Neuronal stem cell (in vitro differentiated cells): Measurements from ENCODE around the gene LIMA1.

Experiments used
- DNase-seq: peaks from one replicate; pipeline ENCODE4 v3.0.0-alpha.2; 2013; ENCODE audit warnings: low spot score
- H2AFZ ChIP-seq: one replicate; pipeline ENCODE4 v1.6.1; 2013; ENCODE audit warnings: mild to moderate bottlenecking, low read length, inconsistent platforms
- H2AK5ac ChIP-seq: 2 replicates; pipeline ENCODE4 v1.6.1; 2013; ENCODE audit warnings: low read depth, mild to moderate bottlenecking, inconsistent platforms, low read length, moderate library complexity, mixed read lengths
- H2BK120ac ChIP-seq: 2 replicates; pipeline ENCODE4 v1.6.1; 2013; ENCODE audit warnings: low read depth, mild to moderate bottlenecking, inconsistent platforms, low read length, moderate library complexity, mixed read lengths
- H2BK12ac ChIP-seq: one replicate; pipeline ENCODE4 v1.6.1; 2013; ENCODE audit warnings: low read length, inconsistent platforms
- H2BK15ac ChIP-seq: 2 replicates; pipeline ENCODE4 v1.6.1; 2013; ENCODE audit warnings: mild to moderate bottlenecking, low read length, inconsistent platforms, mixed read lengths
- H2BK5ac ChIP-seq: one replicate; pipeline ENCODE4 v1.6.1; 2013; ENCODE audit warnings: inconsistent platforms, mild to moderate bottlenecking, low read length, moderate library complexity
- H3K14ac ChIP-seq: one replicate; pipeline ENCODE4 v1.6.1; 2013; ENCODE audit warnings: low read length, inconsistent platforms
- H3K18ac ChIP-seq: 2 replicates; pipeline ENCODE4 v1.6.1; 2013; ENCODE audit warnings: low read length, inconsistent platforms
- H3K23ac ChIP-seq: 2 replicates; pipeline ENCODE4 v1.6.1; 2013; ENCODE audit warnings: low read depth, mild to moderate bottlenecking, mixed read lengths, low read length, inconsistent platforms; ENCODE audit not compliant: poor library complexity
- H3K27ac ChIP-seq: replicated peaks from 3 replicates; pipeline ENCODE4 v1.5.1; 2013; ENCODE audit warnings: low read length, inconsistent platforms
- H3K27me3 ChIP-seq, 3 experiments: 2 replicates each; pipeline ENCODE4 v1.6.1; 2013; ENCODE audit warnings: low read length in 3 of 3, mild to moderate bottlenecking in 2 of 3, inconsistent platforms in 1 of 3, low read depth in 1 of 3, mixed read lengths in 1 of 3, moderate library complexity in 1 of 3; ENCODE audit not compliant: control insufficient read depth in 3 of 3, insufficient read depth in 3 of 3
- H3K36me3 ChIP-seq, 2 donors: replicated peaks in 1 of 2; 2 replicates each; pipeline ENCODE4 v1.6.1; 2013; ENCODE audit warnings: low read length in 2 of 2; ENCODE audit not compliant: control insufficient read depth in 2 of 2, insufficient read depth in 2 of 2
- H3K4ac ChIP-seq: 2 replicates; pipeline ENCODE4 v1.6.1; 2013; ENCODE audit warnings: inconsistent platforms, mild to moderate bottlenecking, low read length, moderate library complexity
- H3K4me1 ChIP-seq, 2 donors: 1 replicate in 1 of 2; 2 replicates in 1 of 2; pipeline ENCODE4 v1.6.1; 2013; ENCODE audit warnings: low read length in 2 of 2, low read depth in 1 of 2; ENCODE audit not compliant: control insufficient read depth in 2 of 2, insufficient read depth in 1 of 2
- H3K4me2 ChIP-seq: one replicate; pipeline ENCODE4 v1.6.1; 2013; ENCODE audit warnings: mild to moderate bottlenecking, low read length, inconsistent platforms; ENCODE audit not compliant: insufficient read depth, poor library complexity, severe bottlenecking
- H3K4me3 ChIP-seq, 2 donors: 2 replicates each; pipeline ENCODE4 v1.5.1; 2013; ENCODE audit warnings: low read length in 2 of 2, mild to moderate bottlenecking in 2 of 2, inconsistent platforms in 1 of 2, moderate library complexity in 1 of 2
- H3K79me1 ChIP-seq: one replicate; pipeline ENCODE4 v1.6.1; 2013; ENCODE audit warnings: low read depth, mild to moderate bottlenecking, inconsistent platforms, low read length, moderate library complexity
- H3K9ac ChIP-seq: one replicate; pipeline ENCODE4 v1.6.1; 2013; ENCODE audit warnings: mild to moderate bottlenecking, low read depth, low read length, inconsistent platforms; ENCODE audit not compliant: poor library complexity
- H3K9me3 ChIP-seq, 2 donors: replicated peaks in 1 of 2; 2 replicates each; pipeline versions ENCODE3 to v1.6.1; 2013; ENCODE audit warnings: low read length in 2 of 2, mild to moderate bottlenecking in 2 of 2, inconsistent platforms in 1 of 2, low read depth in 1 of 2, mixed read lengths in 1 of 2, moderate library complexity in 1 of 2; ENCODE audit not compliant: control insufficient read depth in 2 of 2, insufficient read depth in 1 of 2
- H4K8ac ChIP-seq: one replicate; pipeline ENCODE4 v1.6.1; 2013; ENCODE audit warnings: low read depth, mild to moderate bottlenecking, inconsistent platforms, low read length, moderate library complexity
- H4K91ac ChIP-seq: one replicate; pipeline ENCODE4 v1.6.1; 2013; ENCODE audit warnings: low read length, low read depth, mild to moderate bottlenecking, inconsistent platforms; ENCODE audit not compliant: poor library complexity
- WGBS, 2 donors: extraction: QIAGEN DNeasy Blood & Tissue Kit; methylation state at CpG; one replicate each; pipeline ENCODE4 v1.1.7; 2013; ENCODE audit warnings: missing lambda C conversion rate in 2 of 2, mixed read lengths in 1 of 2; ENCODE audit not compliant: insufficient read length in 2 of 2, insufficient replicate concordance in 1 of 2; ENCODE audit errors: extremely low coverage in 2 of 2; 5-methylcytosine and 5-hydroxymethylcytosine counted together

The LIMA1 gene

DNA sequence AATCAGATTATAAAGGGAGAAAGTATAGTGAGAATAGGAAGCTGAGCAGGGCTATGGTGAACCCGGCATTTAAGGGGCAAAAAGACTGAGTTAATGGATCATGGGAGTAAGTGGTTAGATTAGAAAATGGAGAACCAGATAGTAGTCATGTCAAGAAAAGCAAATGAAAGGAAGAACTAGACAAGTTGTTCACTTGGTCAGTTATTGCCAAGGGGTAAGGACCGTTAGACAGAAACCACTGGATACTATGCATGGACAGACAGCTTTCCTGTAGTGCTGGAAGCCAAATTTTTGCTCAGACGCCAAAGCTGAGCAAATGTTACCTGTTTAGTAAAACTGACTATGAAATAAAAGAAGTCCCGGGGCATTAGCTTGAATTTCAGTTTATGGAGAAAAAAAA lies 3.8 kb downstream of the LIMA1 start:
- Histone ChIP-seq H3K4me1 (peaks cover 3 to 5% of the 10 kb centered on the region in 2 donors), H3K27me3 (peaks cover 0 to 11% (median 7%) of the 10 kb centered on the region in 3 experiments), H3K9me3 (no peaks in the 10 kb centered on the region), H3K4ac (no peak overlapping the region), H3K18ac (no peak overlapping the region), H3K27ac (no peak overlapping the region), H2BK5ac (no peak overlapping the region), H4K91ac (no peak overlapping the region), H2BK120ac (no peak overlapping the region), H3K23ac (no peak overlapping the region), H3K4me3 (no peak overlapping the region), H3K14ac (no peak overlapping the region), H2AFZ (no peak overlapping the region), H2BK12ac (no peak overlapping the region), H2BK15ac (no peak overlapping the region), H3K4me2 (no peak overlapping the region), H4K8ac (no peak overlapping the region), H3K9ac (no peak overlapping the region), H2AK5ac (no peak overlapping the region), H3K36me3 (no peaks in the 10 kb centered on the region), H3K79me1 (peaks cover 2% of the 10 kb centered on the region)
- no peak for DNase-seq
- no CpG with 5 or more reads among the region's 4 CpGs for WGBS, 2 donors

DNA sequence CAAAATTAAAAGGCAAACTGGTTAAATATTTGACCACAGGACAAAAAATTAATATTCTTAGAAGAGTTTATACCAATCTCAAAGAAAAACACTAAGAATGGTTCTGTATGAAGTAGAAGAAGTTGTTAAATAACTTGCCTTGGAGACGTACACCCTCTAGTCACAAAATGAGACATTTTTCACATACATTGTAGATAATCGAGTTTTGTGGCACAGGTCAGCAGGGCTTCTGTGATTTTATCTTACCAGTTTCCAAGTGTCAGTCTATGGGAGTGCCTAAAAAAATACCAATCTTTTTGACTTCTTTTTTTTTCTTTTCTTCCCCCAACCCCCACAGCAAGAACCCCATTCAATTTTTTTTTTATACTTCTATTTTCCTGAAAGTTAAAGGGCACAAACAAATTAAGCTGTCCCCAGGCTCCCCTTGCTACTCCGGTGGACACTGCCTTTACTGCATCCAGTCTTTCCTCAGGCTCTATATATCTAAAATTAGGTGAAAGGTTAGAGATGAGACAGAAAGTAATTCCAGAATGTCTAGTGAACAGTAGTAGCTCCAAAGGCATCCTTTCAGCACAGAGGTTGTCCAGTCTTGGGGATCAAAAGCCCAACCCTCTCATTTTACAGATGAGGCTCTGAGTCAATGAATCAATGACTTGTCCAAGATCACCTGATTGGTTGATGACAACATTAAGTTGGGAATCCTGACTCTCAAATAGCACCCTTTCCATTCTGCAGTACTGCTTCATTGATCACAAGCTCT lies 6.2 kb downstream of the LIMA1 start:
- no CpG with 5 or more reads among the region's 3 CpGs for WGBS, 2 donors
- H2BK120ac ChIP-seq = no peak overlapping the region
- no peak overlapping the region for H3K23ac ChIP-seq

DNA sequence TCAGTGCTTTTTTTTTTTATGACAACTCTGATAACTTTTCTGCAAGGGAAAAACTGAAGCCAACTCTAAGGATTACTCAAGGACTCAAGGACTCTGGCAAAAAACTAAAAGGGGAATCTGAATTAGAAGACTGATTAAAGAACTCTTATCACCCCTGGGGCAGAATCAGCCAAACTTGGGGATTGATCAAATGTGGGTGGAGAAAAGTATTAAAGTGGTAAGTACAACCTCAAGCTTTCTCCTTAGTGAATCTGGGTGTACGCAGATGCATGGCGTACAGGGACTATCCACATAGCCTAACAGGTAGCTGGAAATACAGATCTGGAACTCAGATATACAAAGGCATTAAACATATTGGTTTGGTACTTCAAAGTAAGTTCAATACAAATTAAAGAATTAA lies 7.3 kb downstream of the LIMA1 start:
- no peaks in the 10 kb centered on the region for H3K4me1 ChIP-seq
- H3K9me3 ChIP-seq = no peaks in the 10 kb centered on the region
- no peak overlapping the region for H3K23ac ChIP-seq
- H3K27me3 ChIP-seq = no peaks in the 10 kb centered on the region
- H4K91ac ChIP-seq = no peak overlapping the region
- H3K4me3 ChIP-seq = no peak overlapping the region
- H2AFZ ChIP-seq = no peak overlapping the region
- H3K14ac ChIP-seq = no peak overlapping the region
- WGBS, 2 donors = no CpG with 5 or more reads among the region's 2 CpGs
- H2AK5ac ChIP-seq = no peak overlapping the region
- H3K79me1 ChIP-seq = peaks cover 2% of the 10 kb centered on the region
- no peak overlapping the region for H3K27ac ChIP-seq
- H3K36me3 ChIP-seq = no peaks in the 10 kb centered on the region
- H2BK5ac ChIP-seq = no peak overlapping the region
- H3K4me2 ChIP-seq = no peak overlapping the region
- no peak overlapping the region for H2BK15ac ChIP-seq
- H4K8ac ChIP-seq = no peak overlapping the region
- DNase-seq = no peak
- H3K9ac ChIP-seq = no peak overlapping the region
- no peak overlapping the region for H2BK120ac ChIP-seq
- no peak overlapping the region for H3K18ac ChIP-seq
- H2BK12ac ChIP-seq = no peak overlapping the region
- H3K4ac ChIP-seq = no peak overlapping the region

More for the DNA sequence above, 6.2 kb downstream of the LIMA1 start:
- Histone ChIP-seq H3K27me3 (peaks cover 0 to 7% (median 0%) of the 10 kb centered on the region in 3 experiments), H3K79me1 (peaks cover 2% of the 10 kb centered on the region), H2BK15ac (no peak overlapping the region), H2BK12ac (no peak overlapping the region), H4K91ac (no peak overlapping the region), H4K8ac (no peak overlapping the region), H3K9me3 (no peaks in the 10 kb centered on the region), H3K4me2 (no peak overlapping the region), H3K27ac (no peak overlapping the region), H2BK5ac (no peak overlapping the region), H3K4ac (no peak overlapping the region), H3K36me3 (no peaks in the 10 kb centered on the region), H3K4me1 (no peaks in the 10 kb centered on the region), H2AK5ac (no peak overlapping the region), H2AFZ (no peak overlapping the region), H3K18ac (no peak overlapping the region), H3K14ac (no peak overlapping the region), H3K4me3 (no peak overlapping the region), H3K9ac (no peak overlapping the region)
- no peak for DNase-seq

DNA sequence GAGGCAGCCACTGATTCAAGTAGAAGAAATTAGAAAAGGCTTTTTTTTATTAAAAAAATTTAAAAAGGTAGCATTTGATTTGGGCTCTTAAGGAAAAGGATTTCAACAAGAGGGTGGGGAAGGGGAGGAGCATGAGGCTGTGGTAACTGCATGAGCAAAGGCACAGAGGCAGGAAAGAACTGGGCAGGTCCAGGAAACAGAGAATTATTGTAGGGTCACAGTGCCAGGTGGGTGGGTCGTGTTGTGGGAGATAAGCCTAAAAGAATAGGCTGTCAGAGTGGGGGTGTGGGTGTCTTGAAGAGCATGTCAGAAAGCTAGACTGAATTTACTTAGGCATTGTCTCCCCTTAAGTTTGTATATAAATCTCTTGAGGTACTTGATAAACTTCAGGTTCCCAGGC lies 7.8 kb downstream of the LIMA1 start:
- no peak overlapping the region for H2BK5ac ChIP-seq
- no peak overlapping the region for H4K91ac ChIP-seq
- no peak overlapping the region for H3K4me3 ChIP-seq
- H3K23ac ChIP-seq = no peak overlapping the region
- WGBS, 2 donors = no CpG with 5 or more reads among the region's 1 CpG
- H3K36me3 ChIP-seq = no peaks in the 10 kb centered on the region
- H2AFZ ChIP-seq = no peak overlapping the region
- H2BK12ac ChIP-seq = no peak overlapping the region
- H3K27me3 ChIP-seq = no peaks in the 10 kb centered on the region
- H2BK15ac ChIP-seq = no peak overlapping the region
- no peak overlapping the region for H4K8ac ChIP-seq
- H3K4ac ChIP-seq = no peak overlapping the region
- DNase-seq = no peak
- H3K18ac ChIP-seq = no peak overlapping the region
- no peak overlapping the region for H3K9ac ChIP-seq
- H3K27ac ChIP-seq = no peak overlapping the region
- H3K14ac ChIP-seq = no peak overlapping the region
- no peak overlapping the region for H2BK120ac ChIP-seq
- no peak overlapping the region for H2AK5ac ChIP-seq
- no peak overlapping the region for H3K4me2 ChIP-seq
- peaks cover 2% of the 10 kb centered on the region for H3K79me1 ChIP-seq
- H3K9me3 ChIP-seq = no peaks in the 10 kb centered on the region
- H3K4me1 ChIP-seq = no peaks in the 10 kb centered on the region
